PFSK-1 (cell line): ENCODE results near the gene HDAC11.

Experiments used
- FOXP2 ChIP-seq: optimal IDR thresholded peaks from 2 replicates; pipeline ENCODE3; 2011; ENCODE audit warnings: borderline replicate concordance, control low read depth, inconsistent platforms; ENCODE audit not compliant: insufficient read depth; ENCODE audit errors: extremely low read length, extremely low read depth
- POLR2AphosphoS5 ChIP-seq: IDR thresholded peaks from 2 replicates; pipeline ENCODE4 v1.6.1; 2012; ENCODE audit warnings: low read depth, mild to moderate bottlenecking, control low read depth, low read length, moderate library complexity
- SIN3A ChIP-seq: IDR thresholded peaks from 2 replicates; pipeline ENCODE4 v1.6.1; 2012; ENCODE audit warnings: mild to moderate bottlenecking, low read length, moderate library complexity, borderline replicate concordance; ENCODE audit not compliant: insufficient read depth
- TF ChIP-seq, protein P1 (sequence below), 2 experiments: IDR thresholded peaks; 2 replicates each; pipeline versions ENCODE4 v1.6.1 to v1.8.0; 2011 to 2012; ENCODE audit warnings: low read depth in 2 of 2, low read length in 2 of 2, control low read depth in 1 of 2, inconsistent platforms in 1 of 2, mild to moderate bottlenecking in 1 of 2, moderate library complexity in 1 of 2; ENCODE audit not compliant: insufficient read depth in 1 of 2

DNA sequence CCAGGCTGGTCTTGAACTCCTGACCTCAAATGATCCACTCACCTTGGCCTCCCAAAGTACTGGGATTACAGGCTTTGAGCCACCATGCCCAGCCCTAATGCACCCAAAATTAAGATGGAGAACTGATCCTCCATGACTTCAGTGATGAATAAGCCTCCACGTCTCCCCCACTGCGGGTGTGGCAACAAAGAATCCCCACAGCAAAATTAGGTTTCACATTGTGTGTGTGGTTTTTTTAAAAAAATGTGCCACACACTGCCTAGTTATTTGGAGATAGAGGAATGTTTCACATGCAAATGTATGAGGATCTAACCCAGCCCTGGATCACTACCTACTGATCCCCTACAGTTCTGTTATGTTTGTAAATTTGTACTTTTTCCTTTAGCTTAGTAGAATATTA, 17.3 kb downstream of the HDAC11 start:
- TF ChIP-seq POLR2AphosphoS5 (no peak), SIN3A (no peak), FOXP2 (no peak)
- TF ChIP-seq, protein P1, sequence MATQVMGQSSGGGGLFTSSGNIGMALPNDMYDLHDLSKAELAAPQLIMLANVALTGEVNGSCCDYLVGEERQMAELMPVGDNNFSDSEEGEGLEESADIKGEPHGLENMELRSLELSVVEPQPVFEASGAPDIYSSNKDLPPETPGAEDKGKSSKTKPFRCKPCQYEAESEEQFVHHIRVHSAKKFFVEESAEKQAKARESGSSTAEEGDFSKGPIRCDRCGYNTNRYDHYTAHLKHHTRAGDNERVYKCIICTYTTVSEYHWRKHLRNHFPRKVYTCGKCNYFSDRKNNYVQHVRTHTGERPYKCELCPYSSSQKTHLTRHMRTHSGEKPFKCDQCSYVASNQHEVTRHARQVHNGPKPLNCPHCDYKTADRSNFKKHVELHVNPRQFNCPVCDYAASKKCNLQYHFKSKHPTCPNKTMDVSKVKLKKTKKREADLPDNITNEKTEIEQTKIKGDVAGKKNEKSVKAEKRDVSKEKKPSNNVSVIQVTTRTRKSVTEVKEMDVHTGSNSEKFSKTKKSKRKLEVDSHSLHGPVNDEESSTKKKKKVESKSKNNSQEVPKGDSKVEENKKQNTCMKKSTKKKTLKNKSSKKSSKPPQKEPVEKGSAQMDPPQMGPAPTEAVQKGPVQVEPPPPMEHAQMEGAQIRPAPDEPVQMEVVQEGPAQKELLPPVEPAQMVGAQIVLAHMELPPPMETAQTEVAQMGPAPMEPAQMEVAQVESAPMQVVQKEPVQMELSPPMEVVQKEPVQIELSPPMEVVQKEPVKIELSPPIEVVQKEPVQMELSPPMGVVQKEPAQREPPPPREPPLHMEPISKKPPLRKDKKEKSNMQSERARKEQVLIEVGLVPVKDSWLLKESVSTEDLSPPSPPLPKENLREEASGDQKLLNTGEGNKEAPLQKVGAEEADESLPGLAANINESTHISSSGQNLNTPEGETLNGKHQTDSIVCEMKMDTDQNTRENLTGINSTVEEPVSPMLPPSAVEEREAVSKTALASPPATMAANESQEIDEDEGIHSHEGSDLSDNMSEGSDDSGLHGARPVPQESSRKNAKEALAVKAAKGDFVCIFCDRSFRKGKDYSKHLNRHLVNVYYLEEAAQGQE (IDR thresholded peaks at IDR 0.05; ENCODE audit: insufficient read depth in 1 of 2, low read depth in 2 of 2, low read length in 2 of 2): no peak
